Stimulated activated memory B cell treated with anti-CD40 and anti-IgM and Interleukin-4, amounts not matched to agents 10 μg/mL and 1 μg/mL and 100 μg/mL, for 72 hours (primary cell): ENCODE measurements around the gene CHD9NB.
A peak's percentile ranks its signal among the peaks of the same experiment; 100 is the strongest.

ENCODE experiments used
- ATAC-seq: fragments of 150-1000 bp; cut with Tn5 transposase; 2 replicates; pipeline ENCODE4 v1.10.0; 2021
- H3K27ac Mint-ChIP-seq: one replicate; pipeline ENCODE4 v1.8.0; 2022; ENCODE audit warnings: mild to moderate bottlenecking, mixed read lengths
- H3K27me3 Mint-ChIP-seq: one replicate; pipeline ENCODE4 v1.8.0; 2022; ENCODE audit warnings: mixed read lengths
- H3K36me3 Mint-ChIP-seq: one replicate; pipeline ENCODE4 v1.8.0; 2022; ENCODE audit warnings: mixed read lengths
- H3K4me1 Mint-ChIP-seq: one replicate; pipeline ENCODE4 v1.8.0; 2022; ENCODE audit warnings: mixed read lengths
- H3K4me3 Mint-ChIP-seq: one replicate; pipeline ENCODE4 v1.8.0; 2022; ENCODE audit warnings: mild to moderate bottlenecking, moderate library complexity, mixed read lengths
- H3K9me3 Mint-ChIP-seq: one replicate; pipeline ENCODE4 v1.8.0; 2022; ENCODE audit warnings: mixed read lengths

CHD9NB gene

DNA sequence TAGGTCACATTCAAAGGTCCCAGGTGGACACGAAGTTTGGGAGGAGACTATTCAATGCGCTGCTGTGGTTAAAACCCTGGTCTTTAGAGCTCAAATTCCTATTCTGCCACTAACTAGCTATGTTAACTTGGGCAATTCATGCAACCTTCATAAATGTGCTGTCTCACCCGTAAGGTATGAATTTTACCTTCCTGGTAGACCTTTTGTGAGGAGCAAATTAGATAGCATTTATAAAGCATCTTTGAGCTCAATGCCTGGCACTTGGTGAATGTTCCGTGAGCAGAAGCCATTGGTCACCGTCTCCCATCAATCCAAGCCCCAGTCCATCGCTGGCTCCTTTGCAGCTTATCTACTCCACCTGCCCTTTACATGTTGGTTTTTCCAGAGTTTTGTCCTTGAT is 16.6 kb downstream of the CHD9NB start:
- H3K4me1 Mint-ChIP-seq, result no peaks in the 10 kb centered on the region
- H3K36me3 Mint-ChIP-seq, result no peaks in the 10 kb centered on the region
- peaks cover 29% of the 10 kb centered on the region for H3K27me3 Mint-ChIP-seq
- peaks cover 9% of the 10 kb centered on the region for H3K9me3 Mint-ChIP-seq
- ATAC-seq, result no peak
- no peak overlapping the region for H3K27ac Mint-ChIP-seq
- H3K4me3 Mint-ChIP-seq, result no peak overlapping the region

GRCh38 chr16:53035176-53035942 is 17.3 kb downstream of the CHD9NB start:
- Mint-ChIP-seq H3K36me3 (no peaks in the 10 kb centered on the region), H3K9me3 (peaks cover 5% of the 10 kb centered on the region), H3K27me3 (peaks cover 29% of the 10 kb centered on the region), H3K27ac (no peak overlapping the region), H3K4me3 (no peak overlapping the region), H3K4me1 (no peaks in the 10 kb centered on the region)
- no peak for ATAC-seq

DNA sequence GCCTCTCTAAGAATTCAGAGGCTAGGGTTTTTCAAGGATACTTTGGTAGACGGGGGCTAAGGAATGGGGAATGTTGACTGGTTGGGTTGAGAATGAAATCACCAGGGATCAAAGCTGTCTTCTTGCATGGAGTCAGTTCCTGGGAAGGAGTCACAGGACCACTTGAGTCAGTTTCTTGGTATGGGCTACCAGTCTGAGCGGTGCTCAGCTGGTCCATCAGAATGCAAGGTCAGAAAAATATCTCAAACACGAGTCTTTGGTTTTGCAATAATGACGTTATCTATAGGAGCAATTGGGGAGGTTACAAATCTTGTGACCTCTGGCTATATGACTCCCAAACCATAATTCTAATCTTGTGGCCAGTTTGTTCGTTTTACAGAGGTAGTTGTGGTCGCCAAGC is 18.4 kb downstream of the CHD9NB start:
- H3K9me3 Mint-ChIP-seq, result peaks cover 5% of the 10 kb centered on the region
- ATAC-seq, result no peak
- no peak overlapping the region for H3K27ac Mint-ChIP-seq
- no peaks in the 10 kb centered on the region for H3K4me1 Mint-ChIP-seq
- H3K4me3 Mint-ChIP-seq, result no peak overlapping the region
- H3K36me3 Mint-ChIP-seq, result no peaks in the 10 kb centered on the region
- peaks cover 29% of the 10 kb centered on the region for H3K27me3 Mint-ChIP-seq

GRCh38 chr16:53031323-53031942 is 21.3 kb downstream of the CHD9NB start:
- H3K4me3 Mint-ChIP-seq, result no peak overlapping the region
- ATAC-seq, result no peak
- peaks cover 5% of the 10 kb centered on the region for H3K9me3 Mint-ChIP-seq
- H3K27ac Mint-ChIP-seq, result no peak overlapping the region
- no peaks in the 10 kb centered on the region for H3K36me3 Mint-ChIP-seq
- no peaks in the 10 kb centered on the region for H3K4me1 Mint-ChIP-seq
- H3K27me3 Mint-ChIP-seq, result peaks cover 30% of the 10 kb centered on the region

DNA sequence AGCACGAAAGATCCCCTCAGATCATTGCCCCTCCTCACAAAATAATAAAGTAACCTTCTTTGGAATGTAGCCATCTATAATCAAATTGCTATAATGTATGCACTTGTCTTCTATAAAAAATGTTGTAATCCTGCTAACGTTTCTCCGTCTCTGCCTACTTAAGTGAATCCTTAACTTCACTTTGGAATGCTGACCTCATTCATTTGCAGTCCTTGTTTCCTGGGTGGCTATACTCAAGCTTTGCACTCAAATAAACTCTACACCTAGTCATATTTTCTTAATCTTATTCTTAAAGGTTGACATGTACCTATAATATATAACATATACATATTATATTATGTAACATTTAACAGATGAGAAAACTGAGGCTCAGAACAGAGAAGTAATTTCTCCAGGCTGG is 22.7 kb downstream of the CHD9NB start:
- Mint-ChIP-seq H3K4me1 (no peaks in the 10 kb centered on the region), H3K27ac (no peak overlapping the region), H3K4me3 (no peak overlapping the region), H3K27me3 (peaks cover 28% of the 10 kb centered on the region), H3K36me3 (no peaks in the 10 kb centered on the region), H3K9me3 (peaks cover 5% of the 10 kb centered on the region)
- ATAC-seq, result no peak

- no peaks in the 10 kb centered on the region for H3K9me3 Mint-ChIP-seq
- H3K4me1 Mint-ChIP-seq, result no peaks in the 10 kb centered on the region
- peaks cover 20% of the 10 kb centered on the region for H3K27me3 Mint-ChIP-seq
- no peak overlapping the region for H3K27ac Mint-ChIP-seq
- no peak for ATAC-seq
- no peaks in the 10 kb centered on the region for H3K36me3 Mint-ChIP-seq
- no peak overlapping the region for H3K4me3 Mint-ChIP-seq
Measured at GRCh38 chr16:53024045-53024444, 28.7 kb downstream of the CHD9NB start.

- Mint-ChIP-seq H3K36me3 (no peaks in the 10 kb centered on the region), H3K4me1 (no peaks in the 10 kb centered on the region), H3K4me3 (no peak overlapping the region), H3K27ac (no peak overlapping the region), H3K27me3 (peaks cover 20% of the 10 kb centered on the region), H3K9me3 (no peaks in the 10 kb centered on the region)
- no peak for ATAC-seq
Measured at GRCh38 chr16:53022374-53022773, 30.3 kb downstream of the CHD9NB start.

DNA sequence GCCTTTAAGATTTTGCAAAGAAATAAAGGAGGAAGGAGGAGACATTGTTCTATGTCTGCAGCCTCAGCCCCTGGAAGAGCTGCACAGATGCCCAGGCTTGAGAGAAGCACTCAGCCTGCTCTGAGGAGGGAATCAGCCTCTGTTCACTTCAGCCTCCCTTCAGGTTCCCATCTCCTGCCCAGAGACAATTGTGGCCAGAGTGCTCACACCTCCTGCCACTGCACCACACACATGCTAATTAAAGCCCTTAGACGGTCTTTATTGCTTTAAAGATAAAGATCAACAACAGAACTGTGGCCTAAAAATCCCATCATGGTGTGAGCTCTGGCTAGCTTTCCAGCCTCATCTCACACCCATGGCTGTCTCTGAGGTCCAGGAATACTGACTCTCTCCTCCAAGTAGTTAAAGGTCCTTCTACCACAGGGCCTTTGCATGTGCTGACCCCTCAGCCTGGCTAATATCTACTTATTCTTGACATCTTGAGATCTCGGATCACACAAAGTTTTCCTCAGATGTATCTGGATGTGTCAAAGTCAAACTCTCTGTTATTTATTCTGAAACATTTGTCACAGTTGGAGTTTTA is 33.8 kb downstream of the CHD9NB start:
- no peaks in the 10 kb centered on the region for H3K4me1 Mint-ChIP-seq
- no peak for ATAC-seq
- no peak overlapping the region for H3K27ac Mint-ChIP-seq
- H3K27me3 Mint-ChIP-seq, result peaks cover 30% of the 10 kb centered on the region
- no peaks in the 10 kb centered on the region for H3K36me3 Mint-ChIP-seq
- H3K4me3 Mint-ChIP-seq, result no peak overlapping the region
- no peaks in the 10 kb centered on the region for H3K9me3 Mint-ChIP-seq

- no peak for ATAC-seq
Measured at GRCh38 chr16:53014287-53014686, 38.4 kb downstream of the CHD9NB start.

GRCh38 chr16:53007095-53007494 is 45.6 kb downstream of the CHD9NB start:
- Mint-ChIP-seq H3K27ac (no peak overlapping the region), H3K9me3 (peaks cover 4% of the 10 kb centered on the region), H3K27me3 (peaks cover 38% of the 10 kb centered on the region), H3K4me1 (no peaks in the 10 kb centered on the region), H3K4me3 (no peak overlapping the region), H3K36me3 (no peaks in the 10 kb centered on the region)
- ATAC-seq, result no peak

More at GRCh38 chr16:53014287-53014686, 38.4 kb downstream of the CHD9NB start:
- Mint-ChIP-seq H3K4me3 (no peak overlapping the region), H3K36me3 (no peaks in the 10 kb centered on the region), H3K4me1 (no peaks in the 10 kb centered on the region), H3K27me3 (peaks cover 32% of the 10 kb centered on the region), H3K27ac (no peak overlapping the region), H3K9me3 (no peaks in the 10 kb centered on the region)

DNA sequence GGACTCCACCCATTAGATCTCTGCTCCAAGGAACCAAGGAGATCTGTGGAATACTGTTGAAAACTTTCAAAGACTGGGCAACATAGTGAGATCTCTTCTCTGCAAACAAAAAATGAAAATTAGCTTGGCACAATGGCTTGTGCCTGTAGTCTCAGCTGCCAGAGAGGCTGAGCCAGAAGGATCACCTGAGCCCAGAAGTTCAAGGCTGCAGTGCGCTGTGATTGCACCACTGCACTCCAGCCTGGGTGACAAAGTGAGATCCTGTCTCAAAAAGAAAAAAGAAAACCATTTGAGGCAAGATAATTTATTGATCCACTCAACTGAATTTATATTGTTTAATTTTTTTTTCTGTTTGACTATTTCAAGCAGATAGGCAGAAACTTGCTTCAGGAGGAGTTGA is 54.8 kb downstream of the CHD9NB start:
- H3K4me1 Mint-ChIP-seq, result no peaks in the 10 kb centered on the region
- H3K4me3 Mint-ChIP-seq, result no peak overlapping the region
- no peak for ATAC-seq
- H3K27ac Mint-ChIP-seq, result no peak overlapping the region
- H3K36me3 Mint-ChIP-seq, result no peaks in the 10 kb centered on the region
- peaks cover 9% of the 10 kb centered on the region for H3K27me3 Mint-ChIP-seq
- H3K9me3 Mint-ChIP-seq, result peaks cover 3% of the 10 kb centered on the region

DNA sequence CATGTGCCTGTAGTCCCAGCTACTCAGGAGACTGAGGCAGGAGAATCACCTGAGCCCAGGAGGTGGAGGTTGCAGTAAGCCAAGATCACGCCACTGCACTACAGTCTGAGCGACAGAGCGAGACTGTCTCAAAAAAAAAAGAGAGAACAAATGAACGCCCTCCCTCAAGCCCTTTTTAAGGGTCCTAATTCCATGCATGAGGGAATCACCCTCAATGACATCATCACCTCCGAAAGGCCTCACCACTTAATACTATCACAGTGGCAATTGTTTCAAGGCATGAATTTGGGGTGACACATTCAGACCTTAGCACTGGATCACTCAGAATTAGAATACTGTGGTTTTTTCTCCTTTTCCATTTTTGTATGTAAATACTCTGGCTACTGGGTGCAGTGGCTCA is 57.8 kb downstream of the CHD9NB start:
- peaks cover 5% of the 10 kb centered on the region for H3K9me3 Mint-ChIP-seq

DNA sequence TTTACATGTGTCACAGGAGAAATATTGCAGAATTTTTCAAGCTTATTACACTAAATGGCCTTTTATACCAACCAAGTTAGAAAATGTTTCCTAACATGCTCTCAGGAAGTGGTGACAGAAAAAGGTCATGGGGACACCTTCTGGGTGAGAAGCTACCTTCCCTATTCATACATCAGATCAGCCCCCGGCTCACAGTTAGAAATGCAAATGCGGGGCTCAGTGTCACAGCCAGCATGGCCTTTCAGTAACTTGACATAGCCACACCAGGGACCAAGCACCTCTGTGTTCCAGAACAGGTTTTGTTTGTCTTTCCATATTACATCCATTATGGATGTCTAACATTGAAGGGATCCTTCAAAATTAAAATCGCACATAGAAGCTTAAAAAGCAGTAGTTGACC is 59.5 kb downstream of the CHD9NB start:
- Mint-ChIP-seq H3K36me3 (no peaks in the 10 kb centered on the region), H3K9me3 (peaks cover 2% of the 10 kb centered on the region), H3K27ac (no peak overlapping the region), H3K4me3 (no peak overlapping the region), H3K4me1 (no peaks in the 10 kb centered on the region), H3K27me3 (peaks cover 26% of the 10 kb centered on the region)
- peak; percentile 24 for ATAC-seq

More for the DNA sequence above, 57.8 kb downstream of the CHD9NB start:
- H3K27me3 Mint-ChIP-seq, result peaks cover 21% of the 10 kb centered on the region
- no peak for ATAC-seq
- H3K36me3 Mint-ChIP-seq, result no peaks in the 10 kb centered on the region
- H3K4me1 Mint-ChIP-seq, result no peaks in the 10 kb centered on the region
- H3K27ac Mint-ChIP-seq, result no peak overlapping the region
- H3K4me3 Mint-ChIP-seq, result no peak overlapping the region

GRCh38 chr16:52991572-52991971 is 61.1 kb downstream of the CHD9NB start:
- peaks cover 26% of the 10 kb centered on the region for H3K27me3 Mint-ChIP-seq
- H3K36me3 Mint-ChIP-seq, result no peaks in the 10 kb centered on the region
- no peak for ATAC-seq
- peaks cover 2% of the 10 kb centered on the region for H3K9me3 Mint-ChIP-seq
- H3K27ac Mint-ChIP-seq, result no peak overlapping the region
- H3K4me3 Mint-ChIP-seq, result no peak overlapping the region
- H3K4me1 Mint-ChIP-seq, result no peaks in the 10 kb centered on the region
